PC-3 (cell line): ENCODE data around the gene GPX4. TPM values are rescaled to one million over a fixed set of nuclear protein-coding genes. Genes with fewer than 3 reads are reported as not detected.

Source experiments
- ATAC-seq: fragments of 200-7000 bp; cut with Tn5 transposase; 2 replicates; pipeline ENCODE4 v1.9.1; 2020; ENCODE audit warnings: mild to moderate bottlenecking, moderate library complexity
- BruUV-seq: library from RNA; stranded (reverse); fragments of 400-500 nt; replicated peaks from 2 replicates; lab custom pipeline; 2021; lab: Mats Ljungman, UMichigan
- CTCF ChIA-PET: fragments of 300-600 bp; sonication (Branson Sonifier 250); formaldehyde crosslinking; loops from one replicate; lab custom pipeline; 2022; ENCODE audit warnings: antibody characterized with exemption; lab: Charles Lee
- POLR2A ChIA-PET: fragments of 300-600 bp; sonication (Branson Sonifier 250); formaldehyde crosslinking; loops from one replicate; lab custom pipeline; 2022; ENCODE audit warnings: antibody characterized with exemption; ENCODE audit not compliant: unreplicated experiment; lab: Charles Lee
- DNase-seq: peaks from one replicate; pipeline ENCODE4 v3.0.0-alpha.2; 2015
- H2AFZ ChIP-seq: fragments of 300-600 bp; sonication (generic); 2 replicates; pipeline ENCODE4 v1.6.0; 2016; ENCODE audit warnings: antibody characterized with exemption, low read length
- H3F3A ChIP-seq: fragments of 300-600 bp; sonication (generic); one replicate; pipeline ENCODE4 v1.6.0; 2017; ENCODE audit warnings: antibody characterized with exemption, low read length, control low read depth, mild to moderate bottlenecking; ENCODE audit not compliant: unreplicated experiment
- H3K27ac ChIP-seq: fragments of 300-600 bp; sonication (generic); 2 replicates; pipeline ENCODE4 v1.5.1; 2016; ENCODE audit warnings: mild to moderate bottlenecking, low read length
- H3K27me3 ChIP-seq: fragments of 300-600 bp; sonication (generic); 2 replicates; pipeline ENCODE4 v1.6.1; 2016; ENCODE audit warnings: low read length, mixed read lengths
- H3K36me3 ChIP-seq: fragments of 300-600 bp; sonication (generic); 2 replicates; pipeline ENCODE4 v1.6.1; 2016; ENCODE audit warnings: low read depth, mixed run types, low read length, mixed read lengths
- H3K4me1 ChIP-seq: fragments of 300-600 bp; sonication (generic); 2 replicates; pipeline ENCODE4 v1.5.1; 2016; ENCODE audit warnings: low read length; ENCODE audit not compliant: insufficient read depth
- H3K4me2 ChIP-seq: fragments of 300-600 bp; sonication (generic); 2 replicates; pipeline ENCODE4 v1.6.0; 2016; ENCODE audit warnings: low read length
- H3K4me3 ChIP-seq: fragments of 300-600 bp; sonication (generic); 2 replicates; pipeline ENCODE4 v1.5.1; 2016; ENCODE audit warnings: mild to moderate bottlenecking, low read length, mixed read lengths
- H3K79me2 ChIP-seq: fragments of 300-600 bp; sonication (generic); 2 replicates; pipeline ENCODE4 v1.6.1; 2017; ENCODE audit warnings: low read length, mixed read lengths
- H3K9ac ChIP-seq: fragments of 300-600 bp; sonication (generic); 2 replicates; pipeline ENCODE4 v1.6.0; 2016; ENCODE audit warnings: mild to moderate bottlenecking, low read length
- H3K9me2 ChIP-seq: fragments of 300-600 bp; sonication (generic); replicated peaks from 2 replicates; pipeline ENCODE4 v1.6.1; 2016; ENCODE audit warnings: mixed run types, low read length, mixed read lengths
- H3K9me3 ChIP-seq: fragments of 300-600 bp; sonication (generic); 2 replicates; pipeline ENCODE4 v1.6.1; 2016; ENCODE audit warnings: low read length, mixed read lengths
- H4K20me1 ChIP-seq: fragments of 300-600 bp; sonication (generic); 2 replicates; pipeline ENCODE4 v1.6.1; 2016; ENCODE audit warnings: low read length, mixed read lengths
- EZH2 ChIP-seq: fragments of 300-600 bp; sonication (generic); IDR thresholded peaks from one replicate; pipeline ENCODE4 v1.6.1; 2017; ENCODE audit warnings: antibody characterized with exemption, mild to moderate bottlenecking, low read length; ENCODE audit not compliant: unreplicated experiment
- EZH2phosphoT487 ChIP-seq: fragments of 300-600 bp; sonication (generic); IDR thresholded peaks from 2 replicates; pipeline ENCODE4 v1.6.1; 2018; ENCODE audit warnings: mild to moderate bottlenecking, antibody characterized with exemption, low read length, borderline replicate concordance
- intact Hi-C: fragments of 100-400 bp; cut with micrococcal nuclease; formaldehyde crosslinking; loops from 2 replicates; pipeline ENCODE4 v1.9.0; 2023
- total RNA-seq: library from RNA; depleted of rRNA; stranded (reverse); fragments of >200 nt; gene quantifications from 2 replicates; pipeline ENCODE4 v1.2.3, GENCODE V29; 2014
- TF ChIP-seq, protein P1 (sequence below): fragments of 300-600 bp; sonication (generic); conservative IDR thresholded peaks from 2 replicates; pipeline ENCODE4 v1.5.1; 2017; ENCODE audit warnings: antibody characterized with exemption, low read depth, mild to moderate bottlenecking, low read length

GPX4 gene
- total RNA-seq, 1 experiment from 2014 or later: 644 TPM

DNA sequence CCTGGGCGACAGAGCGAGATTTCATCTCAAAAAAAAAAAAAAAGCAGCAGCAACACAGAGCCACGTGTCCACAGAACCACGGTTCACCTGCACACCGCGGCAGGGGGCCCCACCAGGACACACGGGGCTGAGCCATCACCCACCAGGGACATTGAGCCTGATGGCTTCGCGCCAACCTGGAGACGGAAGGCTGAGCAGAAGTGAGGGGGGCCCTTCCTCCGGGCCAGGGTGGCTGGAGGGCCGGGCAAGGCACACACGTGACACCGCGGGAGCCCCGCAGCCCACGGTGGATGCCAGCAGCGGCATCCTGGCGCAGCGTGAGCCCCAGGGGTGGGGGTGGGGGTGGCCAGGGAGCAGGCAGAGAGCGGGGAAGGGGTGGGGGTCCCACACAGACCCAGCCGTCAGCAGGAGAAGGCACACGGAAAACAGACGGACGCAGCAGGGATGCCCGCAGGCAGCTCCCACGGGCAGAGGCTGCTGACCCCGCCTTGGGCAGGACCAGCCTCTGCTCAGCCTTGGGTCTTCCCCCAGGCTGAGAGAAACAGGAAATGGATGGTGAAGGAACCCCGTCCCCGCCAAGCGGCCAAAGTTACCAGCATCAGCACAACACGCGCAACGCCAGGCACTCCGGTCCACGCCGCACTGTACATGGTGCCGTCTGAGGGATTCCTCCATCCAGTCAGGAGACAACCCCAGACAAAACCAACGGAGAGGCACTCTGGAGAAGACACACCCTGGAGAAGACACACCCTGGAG is 36.7 kb downstream of the GPX4 start:
- H3K9ac ChIP-seq: no peak overlapping the region
- H3K79me2 ChIP-seq: peaks cover 27% of the 10 kb centered on the region
- H3K27ac ChIP-seq: no peak overlapping the region
- ChIA-PET POLR2A (no interaction called here), CTCF (interaction anchor here (0.7 kb wide), 1 partner anchor 26 kb away, joined by 5 read pairs; no protein-coding TSS in a partner anchor)
- intact Hi-C loops: no loop called here
- peaks cover 10% of the 10 kb centered on the region for H3K36me3 ChIP-seq
- ATAC-seq (no peak), DNase-seq (no peak)
- H3K4me3 ChIP-seq: no peak overlapping the region
- no peaks in the 10 kb centered on the region for H3K9me3 ChIP-seq
- no peaks in the 10 kb centered on the region for H3K27me3 ChIP-seq
- H4K20me1 ChIP-seq: no peaks in the 10 kb centered on the region
- no peaks in the 10 kb centered on the region for H3K9me2 ChIP-seq
- no peaks in the 10 kb centered on the region for H3F3A ChIP-seq
- no peaks in the 10 kb centered on the region for H3K4me1 ChIP-seq
- TF ChIP-seq, protein P1, sequence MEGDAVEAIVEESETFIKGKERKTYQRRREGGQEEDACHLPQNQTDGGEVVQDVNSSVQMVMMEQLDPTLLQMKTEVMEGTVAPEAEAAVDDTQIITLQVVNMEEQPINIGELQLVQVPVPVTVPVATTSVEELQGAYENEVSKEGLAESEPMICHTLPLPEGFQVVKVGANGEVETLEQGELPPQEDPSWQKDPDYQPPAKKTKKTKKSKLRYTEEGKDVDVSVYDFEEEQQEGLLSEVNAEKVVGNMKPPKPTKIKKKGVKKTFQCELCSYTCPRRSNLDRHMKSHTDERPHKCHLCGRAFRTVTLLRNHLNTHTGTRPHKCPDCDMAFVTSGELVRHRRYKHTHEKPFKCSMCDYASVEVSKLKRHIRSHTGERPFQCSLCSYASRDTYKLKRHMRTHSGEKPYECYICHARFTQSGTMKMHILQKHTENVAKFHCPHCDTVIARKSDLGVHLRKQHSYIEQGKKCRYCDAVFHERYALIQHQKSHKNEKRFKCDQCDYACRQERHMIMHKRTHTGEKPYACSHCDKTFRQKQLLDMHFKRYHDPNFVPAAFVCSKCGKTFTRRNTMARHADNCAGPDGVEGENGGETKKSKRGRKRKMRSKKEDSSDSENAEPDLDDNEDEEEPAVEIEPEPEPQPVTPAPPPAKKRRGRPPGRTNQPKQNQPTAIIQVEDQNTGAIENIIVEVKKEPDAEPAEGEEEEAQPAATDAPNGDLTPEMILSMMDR: no peak
- no peak for TF ChIP-seq EZH2
- TF ChIP-seq EZH2phosphoT487: no peak
- BruUV-seq: no TSS peak
- H2AFZ ChIP-seq: no peak overlapping the region
- no peak overlapping the region for H3K4me2 ChIP-seq

DNA sequence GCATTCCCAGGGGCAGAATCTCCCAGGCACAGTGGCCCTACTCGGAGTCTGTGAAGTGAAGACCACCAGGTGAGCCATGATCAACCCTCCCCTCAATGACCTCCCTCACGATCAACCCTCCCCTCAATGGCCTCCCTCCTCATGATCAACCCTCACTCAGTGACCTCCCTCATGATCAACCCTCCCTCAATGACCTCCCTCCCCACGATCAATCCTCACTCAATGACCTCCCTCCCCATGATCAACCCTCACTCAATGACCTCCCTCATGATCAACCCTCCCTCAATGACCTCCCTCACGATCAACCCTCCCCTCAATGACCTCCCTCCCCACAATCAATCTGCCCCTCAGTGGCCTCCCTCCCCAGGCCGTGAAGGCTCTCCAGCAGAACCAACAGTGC is 38.1 kb downstream of the GPX4 start:
- Histone ChIP-seq H3K4me2 (no peak overlapping the region), H3K4me1 (no peaks in the 10 kb centered on the region), H3K27ac (no peak overlapping the region), H3F3A (no peaks in the 10 kb centered on the region), H3K36me3 (peaks cover 12% of the 10 kb centered on the region), H3K4me3 (no peak overlapping the region), H4K20me1 (no peaks in the 10 kb centered on the region), H3K9me2 (no peaks in the 10 kb centered on the region), H3K79me2 (peaks cover 12% of the 10 kb centered on the region; the same call in 1 of the 2 replicates), H3K27me3 (no peaks in the 10 kb centered on the region), H2AFZ (no peak overlapping the region), H3K9me3 (no peaks in the 10 kb centered on the region), H3K9ac (no peak overlapping the region)
- ChIA-PET CTCF (no interaction called here), POLR2A (no interaction called here)
- ATAC-seq: no peak
- intact Hi-C loops: no loop called here
- TF ChIP-seq EZH2phosphoT487 (no peak), EZH2 (no peak)
- TF ChIP-seq, protein P1: no peak
- no TSS peak for BruUV-seq
- DNase-seq: no peak

DNA sequence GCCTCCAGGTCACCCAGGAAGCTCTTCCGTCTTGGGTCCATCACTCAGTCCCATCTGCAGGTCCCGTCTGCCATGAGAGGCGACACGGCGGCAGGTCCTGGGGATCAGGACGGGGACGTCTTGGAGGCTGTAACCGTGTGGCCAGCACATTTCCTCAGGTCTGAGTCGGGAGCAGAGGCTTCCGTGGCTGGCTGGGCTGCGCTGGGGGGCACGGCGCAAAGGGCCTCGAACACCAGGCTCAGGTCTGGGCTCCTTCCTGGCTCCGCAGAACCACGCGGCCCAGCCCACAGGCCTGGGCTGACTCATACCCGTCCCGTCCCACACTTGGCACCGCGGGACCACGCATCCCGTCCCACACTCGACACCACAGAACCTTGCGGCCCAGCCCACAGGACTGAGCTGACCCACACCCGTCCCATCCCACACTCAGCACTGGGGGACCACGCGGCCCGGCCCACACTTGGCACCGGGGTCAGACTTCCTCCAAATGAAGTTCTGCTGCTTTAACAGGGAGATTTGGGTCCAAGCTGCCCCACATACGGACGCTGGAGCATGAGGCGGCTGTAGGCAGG is 40.1 kb downstream of the GPX4 start:
- Histone ChIP-seq H4K20me1 (no peaks in the 10 kb centered on the region), H3K27ac (no peak overlapping the region), H3F3A (no peaks in the 10 kb centered on the region), H3K9me3 (no peaks in the 10 kb centered on the region), H3K79me2 (0 out of 2 replicates have a peak, but pooled peaks cover 12% of the 10 kb centered on the region), H2AFZ (no peak overlapping the region), H3K4me2 (no peak overlapping the region), H3K36me3 (peaks cover 15% of the 10 kb centered on the region), H3K9ac (no peak overlapping the region), H3K9me2 (no peaks in the 10 kb centered on the region), H3K4me3 (no peak overlapping the region), H3K27me3 (no peaks in the 10 kb centered on the region), H3K4me1 (no peaks in the 10 kb centered on the region)
- BruUV-seq: no TSS peak
- intact Hi-C loops: no loop called here
- DNase-seq (no peak), ATAC-seq (no peak)
- CTCF ChIA-PET: no interaction called here
- POLR2A ChIA-PET: no interaction called here
- TF ChIP-seq EZH2: no peak
- TF ChIP-seq EZH2phosphoT487: no peak
- TF ChIP-seq, protein P1: no peak
